Endothelial cell (in vitro differentiated cells): ENCODE measurements around the gene PLD4. TPM values are rescaled to one million over a fixed set of nuclear protein-coding genes. Genes with fewer than 3 reads are reported as not detected.
"Not testable (repeated sequence)": the region's sequence is repeated elsewhere in the genome, so short reads cannot be mapped to it uniquely, and the experiment has no call there.

ENCODE experiments used
- DNase-seq: peaks from one replicate; pipeline ENCODE4 v3.0.0; 2021; ENCODE audit warnings: low spot score
- H3K27ac Mint-ChIP-seq: one replicate; pipeline ENCODE4 v1.8.0; 2021; ENCODE audit warnings: mixed read lengths, inconsistent platforms; ENCODE audit not compliant: unreplicated experiment
- H3K27me3 Mint-ChIP-seq: one replicate; pipeline ENCODE4 v1.8.0; 2021; ENCODE audit warnings: mild to moderate bottlenecking, moderate library complexity, mixed read lengths, inconsistent platforms; ENCODE audit not compliant: unreplicated experiment
- H3K36me3 Mint-ChIP-seq: one replicate; pipeline ENCODE4 v1.8.0; 2021; ENCODE audit warnings: mild to moderate bottlenecking, low read depth, mixed read lengths, inconsistent platforms; ENCODE audit not compliant: unreplicated experiment
- H3K4me1 Mint-ChIP-seq: one replicate; pipeline ENCODE4 v1.8.0; 2021; ENCODE audit warnings: mild to moderate bottlenecking, mixed read lengths, inconsistent platforms; ENCODE audit not compliant: unreplicated experiment
- H3K4me3 Mint-ChIP-seq: one replicate; pipeline ENCODE4 v1.8.0; 2021; ENCODE audit warnings: mild to moderate bottlenecking, mixed read lengths, inconsistent platforms; ENCODE audit not compliant: unreplicated experiment
- H3K9me3 Mint-ChIP-seq: one replicate; pipeline ENCODE4 v1.8.0; 2021; ENCODE audit warnings: mixed read lengths, inconsistent platforms; ENCODE audit not compliant: unreplicated experiment
- CTCF ChIP-seq: fragments of 200-600 bp; sonication (generic); IDR thresholded peaks from one replicate; pipeline ENCODE4 v1.5.0; 2021; ENCODE audit warnings: antibody characterized with exemption; ENCODE audit not compliant: unreplicated experiment
- total RNA-seq: library from RNA; stranded (reverse); fragmentation: NEBNext Ultra II Directional; extraction: Animal tissue kit (Norgen Biotek cat#: 25700); gene quantifications from one replicate; pipeline ENCODE4 v1.2.1, GENCODE V29; 2021; ENCODE audit not compliant: unreplicated experiment

PLD4 gene
- total RNA-seq, 1 donor from 2014 or later, result 1.3 TPM

GRCh38 chr14:104882991-104883660, 41.6 kb upstream of the PLD4 start:
- Mint-ChIP-seq H3K27me3 (peaks cover 4% of the 10 kb centered on the region), H3K27ac (no peak overlapping the region), H3K4me3 (no peak overlapping the region), H3K9me3 (no peaks in the 10 kb centered on the region), H3K36me3 (peaks cover 5% of the 10 kb centered on the region), H3K4me1 (no peaks in the 10 kb centered on the region)
- no peak for TF ChIP-seq CTCF
- no peak for DNase-seq

- no peak for DNase-seq
- Mint-ChIP-seq H3K9me3 (no peaks in the 10 kb centered on the region), H3K27ac (no peak overlapping the region)
Observed at GRCh38 chr14:104883681-104884361, 40.9 kb upstream of the PLD4 start.

GRCh38 chr14:104884381-104884780, 40.3 kb upstream of the PLD4 start:
- not testable (repeated sequence) for H3K9me3 Mint-ChIP-seq, H3K4me3 Mint-ChIP-seq, H3K4me1 Mint-ChIP-seq, H3K36me3 Mint-ChIP-seq, H3K27me3 Mint-ChIP-seq, DNase-seq, H3K27ac Mint-ChIP-seq

More at GRCh38 chr14:104883681-104884361, 40.9 kb upstream of the PLD4 start:
- H3K27me3 Mint-ChIP-seq, result peaks cover 4% of the 10 kb centered on the region
- no peak for TF ChIP-seq CTCF
- H3K4me3 Mint-ChIP-seq, result no peak overlapping the region
- H3K36me3 Mint-ChIP-seq, result peaks cover 5% of the 10 kb centered on the region
- no peaks in the 10 kb centered on the region for H3K4me1 Mint-ChIP-seq

- no peaks in the 10 kb centered on the region for H3K27me3 Mint-ChIP-seq
- no peaks in the 10 kb centered on the region for H3K4me1 Mint-ChIP-seq
- no peaks in the 10 kb centered on the region for H3K36me3 Mint-ChIP-seq
- no peak for DNase-seq
- H3K9me3 Mint-ChIP-seq, result no peaks in the 10 kb centered on the region
- H3K4me3 Mint-ChIP-seq, result no peak overlapping the region
- TF ChIP-seq CTCF, result no peak
- no peak overlapping the region for H3K27ac Mint-ChIP-seq
Observed at GRCh38 chr14:104885031-104885972, 39.4 kb upstream of the PLD4 start.

GRCh38 chr14:104885973-104886689, 38.5 kb upstream of the PLD4 start:
- H3K9me3 Mint-ChIP-seq, result no peaks in the 10 kb centered on the region
- H3K27ac Mint-ChIP-seq, result no peak overlapping the region
- DNase-seq, result peak; percentile 3
- H3K27me3 Mint-ChIP-seq, result no peaks in the 10 kb centered on the region
- H3K4me1 Mint-ChIP-seq, result no peaks in the 10 kb centered on the region
- H3K36me3 Mint-ChIP-seq, result no peaks in the 10 kb centered on the region
- H3K4me3 Mint-ChIP-seq, result no peak overlapping the region
- no peak for TF ChIP-seq CTCF
